HFFc6 (cell line): ENCODE results near the gene C10orf143. TPM values are rescaled to one million over a fixed set of nuclear protein-coding genes. Genes with fewer than 3 reads are reported as not detected.

Experiments
- DNase-seq: peaks from one replicate; pipeline ENCODE4 v3.0.0-alpha.2; 2018
- H3K27ac Mint-ChIP-seq: 2 replicates; pipeline ENCODE4 v1.8.0; 2020; ENCODE audit warnings: mild to moderate bottlenecking, mixed read lengths
- H3K27me3 Mint-ChIP-seq: 2 replicates; pipeline ENCODE4 v1.8.0; 2021; ENCODE audit warnings: mild to moderate bottlenecking, moderate library complexity, mixed read lengths; ENCODE audit not compliant: insufficient read depth
- H3K36me3 Mint-ChIP-seq: 2 replicates; pipeline ENCODE4 v1.8.0; 2021; ENCODE audit warnings: low read depth, mixed read lengths
- H3K4me1 Mint-ChIP-seq: 2 replicates; pipeline ENCODE4 v1.8.0; 2020; ENCODE audit warnings: low read depth, mixed read lengths
- H3K4me3 Mint-ChIP-seq: 2 replicates; pipeline ENCODE4 v1.8.0; 2020; ENCODE audit warnings: mild to moderate bottlenecking, moderate library complexity, mixed read lengths
- H3K9me3 Mint-ChIP-seq: 2 replicates; pipeline ENCODE4 v1.8.0; 2020; ENCODE audit warnings: mild to moderate bottlenecking, mixed read lengths
- CTCF ChIP-seq: fragments of 200-600 bp; sonication (generic); IDR thresholded peaks from 2 replicates; pipeline ENCODE4 v1.5.0; 2021; ENCODE audit warnings: antibody characterized with exemption, mild to moderate bottlenecking
- total RNA-seq, 6 experiments: library from RNA; stranded (reverse); fragmentation: NEBNext Ultra II Directional; extraction: Animal tissue kit (Norgen Biotek cat#: 25700); gene quantifications; 2 replicates in 1 of 6; 3 replicates in 5 of 6; pipeline ENCODE4 v1.2.3, GENCODE V29; 2021

C10orf143 gene
- total RNA-seq, 6 experiments from 2014 or later = 1.9 to 2.6 (median 2.4) TPM

- no peaks in the 10 kb centered on the region for H3K36me3 Mint-ChIP-seq
- no peak for DNase-seq
- H3K4me3 Mint-ChIP-seq = no peak overlapping the region
- peaks cover 49% of the 10 kb centered on the region for H3K4me1 Mint-ChIP-seq
- no peaks in the 10 kb centered on the region for H3K9me3 Mint-ChIP-seq
- no peak for TF ChIP-seq CTCF
- H3K27me3 Mint-ChIP-seq = no peaks in the 10 kb centered on the region
- H3K27ac Mint-ChIP-seq = no peak overlapping the region
These were observed 93.5 kb downstream of the C10orf143 start for GRCh38 chr10:130016993-130017630.

- no peak for TF ChIP-seq CTCF
- Mint-ChIP-seq H3K27ac (no peak overlapping the region), H3K4me1 (peaks cover 39% of the 10 kb centered on the region), H3K36me3 (no peaks in the 10 kb centered on the region), H3K4me3 (no peak overlapping the region), H3K9me3 (no peaks in the 10 kb centered on the region), H3K27me3 (no peaks in the 10 kb centered on the region)
- DNase-seq = no peak
These were observed 94.5 kb downstream of the C10orf143 start for GRCh38 chr10:130016095-130016494.

GRCh38 chr10:130015075-130015695 lies 95.4 kb downstream of the C10orf143 start:
- no peak overlapping the region for H3K4me3 Mint-ChIP-seq
- no peaks in the 10 kb centered on the region for H3K36me3 Mint-ChIP-seq
- H3K9me3 Mint-ChIP-seq = no peaks in the 10 kb centered on the region
- H3K4me1 Mint-ChIP-seq = peaks cover 30% of the 10 kb centered on the region
- H3K27ac Mint-ChIP-seq = no peak overlapping the region
- no peak for DNase-seq
- no peaks in the 10 kb centered on the region for H3K27me3 Mint-ChIP-seq
- TF ChIP-seq CTCF = no peak

- no peaks in the 10 kb centered on the region for H3K9me3 Mint-ChIP-seq
- peaks cover 28% of the 10 kb centered on the region for H3K4me1 Mint-ChIP-seq
- no peak for TF ChIP-seq CTCF
- no peak overlapping the region for H3K4me3 Mint-ChIP-seq
- no peaks in the 10 kb centered on the region for H3K36me3 Mint-ChIP-seq
- peak overlapping the region; percentile 82; the same call in 1 of the 2 replicates for H3K27ac Mint-ChIP-seq
- no peaks in the 10 kb centered on the region for H3K27me3 Mint-ChIP-seq
- no peak for DNase-seq
These were observed 96.2 kb downstream of the C10orf143 start for GRCh38 chr10:130014263-130015074.

Other genes with a start within 250 kb of the C10orf143 start
- gene EBF3, start 146.6 kb downstream of the C10orf143 start, total RNA-seq = under 1 TPM in 4 of 6 experiments, not detected in 2; 0.14 to 0.39 (median 0.21) TPM
- 100 to 1,000 TPM in 5 of 6 experiments, 10 to 100 TPM in 1; 96.2 to 123 (median 112) TPM for gene GLRX3, start 25.6 kb upstream of the C10orf143 start, total RNA-seq